IMR-90 (cell line): ENCODE data around the gene SCAND1.

Experiments
- BHLHE40 ChIP-seq: fragments of 150-350 bp; IDR thresholded peaks from 2 replicates; pipeline ENCODE4 v1.6.1; 2016; ENCODE audit warnings: mild to moderate bottlenecking, low read depth, low read length
- CEBPB ChIP-seq: IDR thresholded peaks from 2 replicates; pipeline ENCODE4 v1.6.1; 2012; ENCODE audit warnings: low read depth, low read length, improper control_type of control experiment
- CHD1 ChIP-seq: IDR thresholded peaks from 2 replicates; pipeline ENCODE4 v1.6.1; 2012; ENCODE audit warnings: low read depth, low read length, improper control_type of control experiment
- CTCF ChIP-seq: conservative IDR thresholded peaks from 2 replicates; pipeline ENCODE4 v1.5.1; 2012; ENCODE audit warnings: mild to moderate bottlenecking, low read depth, low read length, improper control_type of control experiment
- FOS ChIP-seq: fragments of 150-350 bp; IDR thresholded peaks from 2 replicates; pipeline ENCODE4 v1.6.1; 2016; ENCODE audit warnings: low read depth, low read length
- MAFK ChIP-seq: IDR thresholded peaks from 2 replicates; pipeline ENCODE4 v1.6.1; 2012; ENCODE audit warnings: low read depth, low read length, improper control_type of control experiment
- MAZ ChIP-seq: IDR thresholded peaks from 2 replicates; pipeline ENCODE4 v1.6.1; 2012; ENCODE audit warnings: low read depth, mild to moderate bottlenecking, low read length, improper control_type of control experiment, moderate library complexity, borderline replicate concordance
- POLR2A ChIP-seq: IDR thresholded peaks from 2 replicates; pipeline ENCODE4 v1.6.1; 2012; ENCODE audit warnings: mild to moderate bottlenecking, low read depth, low read length
- RAD21 ChIP-seq: IDR thresholded peaks from 2 replicates; pipeline ENCODE4 v1.6.1; 2012; ENCODE audit warnings: low read length, improper control_type of control experiment
- RCOR1 ChIP-seq: IDR thresholded peaks from 2 replicates; pipeline ENCODE4 v1.6.1; 2012; ENCODE audit warnings: mild to moderate bottlenecking, low read length, improper control_type of control experiment; ENCODE audit not compliant: insufficient replicate concordance
- RFX5 ChIP-seq: IDR thresholded peaks from 2 replicates; pipeline ENCODE4 v1.8.0; 2012; ENCODE audit warnings: low read depth, mild to moderate bottlenecking, low read length, moderate library complexity
- SMC3 ChIP-seq: fragments of 150-350 bp; IDR thresholded peaks from 2 replicates; pipeline ENCODE4 v1.6.1; 2016; ENCODE audit warnings: low read depth, mild to moderate bottlenecking, antibody characterized with exemption, low read length, moderate library complexity
- TF ChIP-seq, protein P1 (sequence below): fragments of 150-350 bp; IDR thresholded peaks from 2 replicates; pipeline ENCODE4 v1.6.1; 2017; ENCODE audit warnings: mild to moderate bottlenecking, antibody characterized with exemption, low read length, low read depth
- TF ChIP-seq, protein P2 (sequence below): fragments of 150-350 bp; IDR thresholded peaks from 2 replicates; pipeline ENCODE4 v1.6.1; 2016; ENCODE audit warnings: low read depth, mild to moderate bottlenecking, low read length, moderate library complexity, borderline replicate concordance

DNA sequence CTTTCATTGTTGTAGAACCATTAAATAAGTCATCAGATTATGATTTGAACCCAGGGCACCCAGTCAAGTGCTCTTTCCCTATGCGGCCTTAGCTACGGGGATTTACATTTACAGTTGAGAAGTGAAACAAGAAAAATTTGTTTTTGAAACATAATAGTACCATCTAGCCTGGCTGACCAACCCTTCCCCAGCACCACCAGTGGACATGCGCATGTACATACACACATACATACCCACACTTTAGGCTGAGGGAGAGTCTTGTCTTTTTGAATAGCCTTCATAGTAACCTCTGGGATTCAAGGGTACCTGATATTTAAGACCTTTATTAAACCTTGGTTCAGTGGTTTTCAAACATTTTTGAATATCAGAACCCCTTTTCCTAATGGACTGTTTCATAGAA lies 33.8 kb downstream of the SCAND1 start:
- TF ChIP-seq RAD21 (no peak), CTCF (no peak), POLR2A (no peak), FOS (no peak), MAFK (no peak), BHLHE40 (no peak), RFX5 (no peak), SMC3 (no peak), CHD1 (no peak), MAZ (no peak), RCOR1 (no peak), CEBPB (no peak)
- TF ChIP-seq, protein P1, sequence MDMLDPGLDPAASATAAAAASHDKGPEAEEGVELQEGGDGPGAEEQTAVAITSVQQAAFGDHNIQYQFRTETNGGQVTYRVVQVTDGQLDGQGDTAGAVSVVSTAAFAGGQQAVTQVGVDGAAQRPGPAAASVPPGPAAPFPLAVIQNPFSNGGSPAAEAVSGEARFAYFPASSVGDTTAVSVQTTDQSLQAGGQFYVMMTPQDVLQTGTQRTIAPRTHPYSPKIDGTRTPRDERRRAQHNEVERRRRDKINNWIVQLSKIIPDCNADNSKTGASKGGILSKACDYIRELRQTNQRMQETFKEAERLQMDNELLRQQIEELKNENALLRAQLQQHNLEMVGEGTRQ: no peak
- TF ChIP-seq, protein P2, sequence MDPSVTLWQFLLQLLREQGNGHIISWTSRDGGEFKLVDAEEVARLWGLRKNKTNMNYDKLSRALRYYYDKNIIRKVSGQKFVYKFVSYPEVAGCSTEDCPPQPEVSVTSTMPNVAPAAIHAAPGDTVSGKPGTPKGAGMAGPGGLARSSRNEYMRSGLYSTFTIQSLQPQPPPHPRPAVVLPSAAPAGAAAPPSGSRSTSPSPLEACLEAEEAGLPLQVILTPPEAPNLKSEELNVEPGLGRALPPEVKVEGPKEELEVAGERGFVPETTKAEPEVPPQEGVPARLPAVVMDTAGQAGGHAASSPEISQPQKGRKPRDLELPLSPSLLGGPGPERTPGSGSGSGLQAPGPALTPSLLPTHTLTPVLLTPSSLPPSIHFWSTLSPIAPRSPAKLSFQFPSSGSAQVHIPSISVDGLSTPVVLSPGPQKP: no peak
